GM13977 (cell line): ENCODE measurements around the gene LINC01488.

ENCODE experiments used
- DNase-seq: peaks from one replicate; pipeline ENCODE4 v3.0.0; 2012; ENCODE audit warnings: low spot score
- CTCF ChIP-seq: IDR thresholded peaks from 2 replicates; pipeline ENCODE4 v1.5.1; 2012; ENCODE audit warnings: mild to moderate bottlenecking, control low read depth; ENCODE audit not compliant: insufficient read depth; ENCODE audit errors: extremely low read depth, missing control alignments
- in situ Hi-C: fragments of 300-500 bp; cut with MboI; formaldehyde crosslinking; loops from one replicate; pipeline ENCODE4 v1.12.0; 2022; ENCODE audit warnings: low sequenced_read_pairs, low pct_unique_long_range_greater_than_20kb, mixed read lengths, inconsistent platforms; ENCODE audit not compliant: unreplicated experiment

LINC01488 gene

GRCh38 chr11:69540118-69541000 lies 58.9 kb downstream of the LINC01488 start:
- no peak for DNase-seq
- no peak for TF ChIP-seq CTCF
- in situ Hi-C loops = no loop called here

DNA sequence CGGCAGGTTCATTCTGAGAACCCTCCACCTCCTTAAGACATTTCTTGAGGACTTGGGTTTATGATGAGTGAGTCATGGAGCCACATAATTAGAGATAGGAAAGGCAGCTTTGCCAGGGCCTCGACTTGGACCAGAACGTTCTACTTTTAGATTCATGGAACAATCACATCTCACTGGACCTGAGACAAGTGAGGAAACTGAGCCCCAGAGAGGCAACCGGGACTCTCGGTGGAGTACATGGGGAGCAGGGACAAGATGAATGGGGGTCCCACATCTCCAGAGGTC lies 59.5 kb downstream of the LINC01488 start:
- TF ChIP-seq CTCF = no peak
- in situ Hi-C loops = no loop called here
- DNase-seq = no peak

DNA sequence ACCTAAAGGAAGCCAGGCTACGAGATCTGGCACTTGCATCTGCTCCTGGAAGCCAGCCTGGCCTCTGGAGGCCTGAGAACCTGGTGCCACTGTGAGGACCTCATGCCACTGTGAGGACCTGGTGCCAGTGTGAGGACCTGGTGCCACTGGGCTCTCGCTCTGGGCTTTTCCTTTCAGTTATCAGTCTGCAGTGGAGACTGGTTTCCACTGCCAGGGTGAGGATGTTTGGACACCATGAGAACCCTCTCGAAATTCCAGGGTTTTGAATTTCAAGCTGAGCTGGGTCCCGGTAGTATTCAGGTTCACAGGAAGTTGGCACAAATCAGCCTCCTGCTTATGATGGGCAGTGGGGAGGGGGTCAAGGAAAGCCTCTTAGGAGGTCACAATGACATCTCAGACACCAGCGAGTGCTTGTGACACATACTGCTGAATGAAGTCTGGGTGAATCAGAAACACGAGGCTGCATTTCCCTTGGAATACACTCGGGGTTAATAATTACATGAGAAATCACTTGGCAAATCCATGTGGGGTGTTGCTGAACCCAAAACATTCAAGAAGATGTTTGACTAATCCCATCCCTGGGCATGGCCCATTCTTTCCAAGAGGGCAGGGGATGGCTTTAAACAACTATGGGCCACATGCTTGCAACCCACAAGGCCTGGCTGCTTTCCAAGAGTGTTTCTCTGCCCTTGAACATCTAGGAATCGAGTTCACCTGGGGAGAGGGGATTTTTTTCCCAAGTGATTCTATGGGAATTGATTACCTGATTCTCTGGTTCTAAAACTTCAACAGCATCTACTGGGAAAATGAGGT lies 60.2 kb downstream of the LINC01488 start:
- no peak for DNase-seq
- TF ChIP-seq CTCF = no peak
- in situ Hi-C loops = no loop called here

DNA sequence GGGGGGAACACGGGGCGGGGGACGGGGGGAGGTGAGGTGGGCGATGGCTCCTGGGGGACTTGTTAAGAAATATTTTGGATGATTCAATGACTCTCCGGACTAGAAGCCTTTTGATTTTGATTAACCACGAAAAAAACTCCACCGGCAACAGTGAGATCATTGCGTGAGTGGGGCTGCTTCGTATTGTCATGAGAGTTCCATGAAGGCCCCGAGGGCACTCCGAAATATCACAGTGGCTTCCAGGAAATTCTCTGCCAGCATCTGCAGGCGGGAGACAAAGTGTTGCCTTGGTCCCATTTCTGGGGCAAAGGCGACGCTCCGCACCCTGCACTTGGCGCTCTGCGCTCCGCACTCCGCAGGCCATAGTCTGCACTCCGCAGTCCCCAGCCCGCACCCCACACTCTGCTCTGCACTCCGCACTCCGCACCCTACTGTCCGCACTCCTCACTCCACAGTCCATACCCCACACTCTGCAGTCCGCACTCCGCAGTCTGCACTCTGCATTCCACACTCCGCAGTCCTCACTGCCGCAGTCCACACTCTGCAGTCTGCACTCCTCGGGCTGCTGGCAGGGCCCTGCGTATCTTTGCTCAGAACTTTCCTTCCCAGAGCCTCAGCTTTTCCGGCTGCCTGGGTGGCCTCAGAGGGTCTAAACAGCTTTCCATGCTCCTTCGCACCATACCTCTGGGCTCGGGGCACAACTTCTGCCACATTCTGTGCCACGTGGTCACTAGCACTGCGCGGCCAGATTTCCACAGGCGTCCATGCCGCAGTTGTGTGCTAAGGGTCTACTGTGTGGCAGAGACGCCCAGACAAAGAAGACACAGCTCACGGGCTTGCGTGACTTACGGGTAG lies 61.1 kb downstream of the LINC01488 start:
- no peak for DNase-seq
- in situ Hi-C loops = no loop called here
- TF ChIP-seq CTCF = no peak
